GM21447 (cell line): ENCODE measurements around the gene DHFR.
A peak's percentile ranks its signal among the peaks of the same experiment; 100 is the strongest.
"Not testable (repeated sequence)": the region's sequence is repeated elsewhere in the genome, so short reads cannot be mapped to it uniquely, and the experiment has no call there.

Experiments
- ATAC-seq: cut with Tn5 transposase; IDR thresholded peaks from one replicate; pipeline ENCODE4 v1.9.1; 2021; ENCODE audit not compliant: unreplicated experiment

DHFR gene

GRCh38 chr5:80654391-80655230 lies at the start of gene DHFR, which contains the start of gene MSH3:
Gene DHFR (minus strand): TSS chr5:80654983. CDS start chr5:80654489, 494 bp downstream.
Gene MSH3 (plus strand): TSS chr5:80654652. CDS start chr5:80654728, 76 bp downstream.
- peak; percentile 56 for ATAC-seq

- ATAC-seq, result no peak
These were observed 49.4 kb upstream of the DHFR start for GRCh38 chr5:80704221-80704620.

GRCh38 chr5:80703747-80704146 lies 49.0 kb upstream of the DHFR start:
- ATAC-seq, result no peak

- ATAC-seq, result no peak
These were observed 48.5 kb upstream of the DHFR start for GRCh38 chr5:80703291-80703690.

- ATAC-seq, result no peak
These were observed 46.8 kb upstream of the DHFR start for GRCh38 chr5:80701597-80701996.

GRCh38 chr5:80698369-80698768 lies 43.6 kb upstream of the DHFR start:
- no peak for ATAC-seq

GRCh38 chr5:80697100-80697499 lies 42.3 kb upstream of the DHFR start:
- ATAC-seq, result no peak

GRCh38 chr5:80696450-80696849 lies 41.7 kb upstream of the DHFR start:
- ATAC-seq, result no peak

GRCh38 chr5:80695666-80696065 lies 40.9 kb upstream of the DHFR start:
- no peak for ATAC-seq

GRCh38 chr5:80689627-80690026 lies 34.8 kb upstream of the DHFR start:
- no peak for ATAC-seq

GRCh38 chr5:80688648-80689420 lies 34.1 kb upstream of the DHFR start:
- ATAC-seq, result no peak

- ATAC-seq, result no peak
These were observed 32.0 kb upstream of the DHFR start for GRCh38 chr5:80686757-80687156.

- ATAC-seq, result no peak
These were observed 21.9 kb upstream of the DHFR start for GRCh38 chr5:80676706-80677105.

GRCh38 chr5:80672140-80672736 lies 17.5 kb upstream of the DHFR start:
- no peak for ATAC-seq

- ATAC-seq, result peak; percentile 66
These were observed 13.5 kb upstream of the DHFR start for GRCh38 chr5:80668016-80668969.

GRCh38 chr5:80667384-80667783 lies 12.6 kb upstream of the DHFR start:
- no peak for ATAC-seq

GRCh38 chr5:80665057-80665456 lies 10.3 kb upstream of the DHFR start:
- no peak for ATAC-seq

- ATAC-seq, result no peak
These were observed 7.3 kb upstream of the DHFR start for GRCh38 chr5:80662108-80662507.

- ATAC-seq, result not testable (repeated sequence)
These were observed 5.9 kb upstream of the DHFR start for GRCh38 chr5:80660661-80661060.

- ATAC-seq, result no peak
These were observed 4.3 kb upstream of the DHFR start for GRCh38 chr5:80659106-80659505.

GRCh38 chr5:80656425-80656824 lies 1.6 kb upstream of the DHFR start:
- no peak for ATAC-seq
